ENCODE results near the gene CHST2. TPM values are rescaled to one million over a fixed set of nuclear protein-coding genes. Genes with fewer than 3 reads are reported as not detected.
A peak's percentile ranks its signal among the peaks of the same experiment; 100 is the strongest.

Gene CHST2
- total RNA-seq, 1 experiment from 2014 or later = 17.3 TPM

DNA sequence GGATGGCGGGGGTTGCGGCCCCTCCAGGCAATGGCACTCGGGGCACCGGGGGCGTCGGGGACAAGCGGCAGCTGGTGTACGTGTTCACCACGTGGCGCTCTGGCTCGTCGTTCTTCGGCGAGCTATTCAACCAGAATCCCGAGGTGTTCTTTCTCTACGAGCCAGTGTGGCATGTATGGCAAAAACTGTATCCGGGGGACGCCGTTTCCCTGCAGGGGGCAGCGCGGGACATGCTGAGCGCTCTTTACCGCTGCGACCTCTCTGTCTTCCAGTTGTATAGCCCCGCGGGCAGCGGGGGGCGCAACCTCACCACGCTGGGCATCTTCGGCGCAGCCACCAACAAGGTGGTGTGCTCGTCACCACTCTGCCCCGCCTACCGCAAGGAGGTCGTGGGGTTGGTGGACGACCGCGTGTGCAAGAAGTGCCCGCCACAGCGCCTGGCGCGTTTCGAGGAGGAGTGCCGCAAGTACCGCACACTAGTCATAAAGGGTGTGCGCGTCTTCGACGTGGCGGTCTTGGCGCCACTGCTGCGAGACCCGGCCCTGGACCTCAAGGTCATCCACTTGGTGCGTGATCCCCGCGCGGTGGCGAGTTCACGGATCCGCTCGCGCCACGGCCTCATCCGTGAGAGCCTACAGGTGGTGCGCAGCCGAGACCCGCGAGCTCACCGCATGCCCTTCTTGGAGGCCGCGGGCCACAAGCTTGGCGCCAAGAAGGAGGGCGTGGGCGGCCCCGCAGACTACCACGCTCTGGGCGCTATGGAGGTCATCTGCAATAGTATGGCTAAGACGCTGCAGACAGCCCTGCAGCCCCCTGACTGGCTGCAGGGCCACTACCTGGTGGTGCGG, 1.9 kb downstream of the CHST2 start (continued):
- TF ChIP-seq MXD4 (CRISPR knock-in tag; IDR thresholded peaks at IDR 0.05; ENCODE audit: borderline replicate concordance) (no peak), MYBL2 (CRISPR knock-in tag; IDR thresholded peaks at IDR 0.05) (0 out of 2 replicates have a peak, but pooled peaks have one; percentile 2), CREB1 (CRISPR knock-in tag; IDR thresholded peaks at IDR 0.05) (0 out of 2 replicates have a peak, but pooled peaks have one; percentile 24), GRHL2 (CRISPR knock-in tag; IDR thresholded peaks at IDR 0.05; ENCODE audit: insufficient replicate concordance, severe bottlenecking) (no peak), FOXK1 (CRISPR knock-in tag; IDR thresholded peaks at IDR 0.05) (peak; percentile 70; the same call in 1 of the 2 replicates), TEAD1 (CRISPR knock-in tag; IDR thresholded peaks at IDR 0.05) (peak; percentile 51; the same call in 1 of the 2 replicates), NR2C2 (CRISPR knock-in tag; IDR thresholded peaks at IDR 0.05) (no peak), NR3C1 (CRISPR knock-in tag; conservative IDR thresholded peaks at IDR 0.05; ENCODE audit: low read depth) (no peak), ZNF138 (CRISPR knock-in tag; conservative IDR thresholded peaks at IDR 0.05) (peak; percentile 72; the same call in 1 of the 2 replicates), ZNF232 (CRISPR knock-in tag; IDR thresholded peaks at IDR 0.05) (peak; percentile 83; the same call in 1 of the 2 replicates), FOXP1 (CRISPR knock-in tag; IDR thresholded peaks at IDR 0.05; ENCODE audit: borderline replicate concordance) (peak; percentile 45; the same call in 1 of the 2 replicates)
- TF ChIP-seq, protein P1, sequence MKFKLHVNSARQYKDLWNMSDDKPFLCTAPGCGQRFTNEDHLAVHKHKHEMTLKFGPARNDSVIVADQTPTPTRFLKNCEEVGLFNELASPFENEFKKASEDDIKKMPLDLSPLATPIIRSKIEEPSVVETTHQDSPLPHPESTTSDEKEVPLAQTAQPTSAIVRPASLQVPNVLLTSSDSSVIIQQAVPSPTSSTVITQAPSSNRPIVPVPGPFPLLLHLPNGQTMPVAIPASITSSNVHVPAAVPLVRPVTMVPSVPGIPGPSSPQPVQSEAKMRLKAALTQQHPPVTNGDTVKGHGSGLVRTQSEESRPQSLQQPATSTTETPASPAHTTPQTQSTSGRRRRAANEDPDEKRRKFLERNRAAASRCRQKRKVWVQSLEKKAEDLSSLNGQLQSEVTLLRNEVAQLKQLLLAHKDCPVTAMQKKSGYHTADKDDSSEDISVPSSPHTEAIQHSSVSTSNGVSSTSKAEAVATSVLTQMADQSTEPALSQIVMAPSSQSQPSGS (CRISPR knock-in tag; IDR thresholded peaks at IDR 0.05; ENCODE audit: borderline replicate concordance, low read depth) = no peak
- TF ChIP-seq, protein P2, sequence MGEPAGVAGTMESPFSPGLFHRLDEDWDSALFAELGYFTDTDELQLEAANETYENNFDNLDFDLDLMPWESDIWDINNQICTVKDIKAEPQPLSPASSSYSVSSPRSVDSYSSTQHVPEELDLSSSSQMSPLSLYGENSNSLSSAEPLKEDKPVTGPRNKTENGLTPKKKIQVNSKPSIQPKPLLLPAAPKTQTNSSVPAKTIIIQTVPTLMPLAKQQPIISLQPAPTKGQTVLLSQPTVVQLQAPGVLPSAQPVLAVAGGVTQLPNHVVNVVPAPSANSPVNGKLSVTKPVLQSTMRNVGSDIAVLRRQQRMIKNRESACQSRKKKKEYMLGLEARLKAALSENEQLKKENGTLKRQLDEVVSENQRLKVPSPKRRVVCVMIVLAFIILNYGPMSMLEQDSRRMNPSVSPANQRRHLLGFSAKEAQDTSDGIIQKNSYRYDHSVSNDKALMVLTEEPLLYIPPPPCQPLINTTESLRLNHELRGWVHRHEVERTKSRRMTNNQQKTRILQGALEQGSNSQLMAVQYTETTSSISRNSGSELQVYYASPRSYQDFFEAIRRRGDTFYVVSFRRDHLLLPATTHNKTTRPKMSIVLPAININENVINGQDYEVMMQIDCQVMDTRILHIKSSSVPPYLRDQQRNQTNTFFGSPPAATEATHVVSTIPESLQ (CRISPR knock-in tag; IDR thresholded peaks at IDR 0.05) = no peak
- TF ChIP-seq, protein P3, sequence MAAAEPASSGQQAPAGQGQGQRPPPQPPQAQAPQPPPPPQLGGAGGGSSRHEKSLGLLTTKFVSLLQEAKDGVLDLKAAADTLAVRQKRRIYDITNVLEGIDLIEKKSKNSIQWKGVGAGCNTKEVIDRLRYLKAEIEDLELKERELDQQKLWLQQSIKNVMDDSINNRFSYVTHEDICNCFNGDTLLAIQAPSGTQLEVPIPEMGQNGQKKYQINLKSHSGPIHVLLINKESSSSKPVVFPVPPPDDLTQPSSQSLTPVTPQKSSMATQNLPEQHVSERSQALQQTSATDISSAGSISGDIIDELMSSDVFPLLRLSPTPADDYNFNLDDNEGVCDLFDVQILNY (CRISPR knock-in tag; IDR thresholded peaks at IDR 0.05) = 0 out of 2 replicates have a peak, but pooled peaks have one; percentile 48
- TF ChIP-seq, protein P4, sequence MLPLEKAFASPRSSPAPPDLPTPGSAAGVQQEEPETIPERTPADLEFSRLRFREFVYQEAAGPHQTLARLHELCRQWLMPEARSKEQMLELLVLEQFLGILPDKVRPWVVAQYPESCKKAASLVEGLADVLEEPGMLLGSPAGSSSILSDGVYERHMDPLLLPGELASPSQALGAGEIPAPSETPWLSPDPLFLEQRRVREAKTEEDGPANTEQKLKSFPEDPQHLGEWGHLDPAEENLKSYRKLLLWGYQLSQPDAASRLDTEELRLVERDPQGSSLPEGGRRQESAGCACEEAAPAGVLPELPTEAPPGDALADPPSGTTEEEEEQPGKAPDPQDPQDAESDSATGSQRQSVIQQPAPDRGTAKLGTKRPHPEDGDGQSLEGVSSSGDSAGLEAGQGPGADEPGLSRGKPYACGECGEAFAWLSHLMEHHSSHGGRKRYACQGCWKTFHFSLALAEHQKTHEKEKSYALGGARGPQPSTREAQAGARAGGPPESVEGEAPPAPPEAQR (CRISPR knock-in tag; IDR thresholded peaks at IDR 0.05) = no peak
- TF ChIP-seq, protein P5, sequence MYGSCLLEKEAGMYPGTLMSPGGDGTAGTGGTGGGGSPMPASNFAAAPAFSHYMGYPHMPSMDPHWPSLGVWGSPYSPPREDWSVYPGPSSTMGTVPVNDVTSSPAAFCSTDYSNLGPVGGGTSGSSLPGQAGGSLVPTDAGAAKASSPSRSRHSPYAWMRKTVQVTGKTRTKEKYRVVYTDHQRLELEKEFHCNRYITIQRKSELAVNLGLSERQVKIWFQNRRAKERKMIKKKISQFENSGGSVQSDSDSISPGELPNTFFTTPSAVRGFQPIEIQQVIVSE (CRISPR knock-in tag; IDR thresholded peaks at IDR 0.05; ENCODE audit: borderline replicate concordance) = no peak
- TF ChIP-seq, protein P6, sequence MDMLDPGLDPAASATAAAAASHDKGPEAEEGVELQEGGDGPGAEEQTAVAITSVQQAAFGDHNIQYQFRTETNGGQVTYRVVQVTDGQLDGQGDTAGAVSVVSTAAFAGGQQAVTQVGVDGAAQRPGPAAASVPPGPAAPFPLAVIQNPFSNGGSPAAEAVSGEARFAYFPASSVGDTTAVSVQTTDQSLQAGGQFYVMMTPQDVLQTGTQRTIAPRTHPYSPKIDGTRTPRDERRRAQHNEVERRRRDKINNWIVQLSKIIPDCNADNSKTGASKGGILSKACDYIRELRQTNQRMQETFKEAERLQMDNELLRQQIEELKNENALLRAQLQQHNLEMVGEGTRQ (CRISPR knock-in tag; IDR thresholded peaks at IDR 0.05) = no peak; the same call in 1 of the 2 replicates
- TF ChIP-seq, protein P7, sequence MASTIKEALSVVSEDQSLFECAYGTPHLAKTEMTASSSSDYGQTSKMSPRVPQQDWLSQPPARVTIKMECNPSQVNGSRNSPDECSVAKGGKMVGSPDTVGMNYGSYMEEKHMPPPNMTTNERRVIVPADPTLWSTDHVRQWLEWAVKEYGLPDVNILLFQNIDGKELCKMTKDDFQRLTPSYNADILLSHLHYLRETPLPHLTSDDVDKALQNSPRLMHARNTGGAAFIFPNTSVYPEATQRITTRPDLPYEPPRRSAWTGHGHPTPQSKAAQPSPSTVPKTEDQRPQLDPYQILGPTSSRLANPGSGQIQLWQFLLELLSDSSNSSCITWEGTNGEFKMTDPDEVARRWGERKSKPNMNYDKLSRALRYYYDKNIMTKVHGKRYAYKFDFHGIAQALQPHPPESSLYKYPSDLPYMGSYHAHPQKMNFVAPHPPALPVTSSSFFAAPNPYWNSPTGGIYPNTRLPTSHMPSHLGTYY (CRISPR knock-in tag; IDR thresholded peaks at IDR 0.05) = no peak
- TF ChIP-seq, protein P8, sequence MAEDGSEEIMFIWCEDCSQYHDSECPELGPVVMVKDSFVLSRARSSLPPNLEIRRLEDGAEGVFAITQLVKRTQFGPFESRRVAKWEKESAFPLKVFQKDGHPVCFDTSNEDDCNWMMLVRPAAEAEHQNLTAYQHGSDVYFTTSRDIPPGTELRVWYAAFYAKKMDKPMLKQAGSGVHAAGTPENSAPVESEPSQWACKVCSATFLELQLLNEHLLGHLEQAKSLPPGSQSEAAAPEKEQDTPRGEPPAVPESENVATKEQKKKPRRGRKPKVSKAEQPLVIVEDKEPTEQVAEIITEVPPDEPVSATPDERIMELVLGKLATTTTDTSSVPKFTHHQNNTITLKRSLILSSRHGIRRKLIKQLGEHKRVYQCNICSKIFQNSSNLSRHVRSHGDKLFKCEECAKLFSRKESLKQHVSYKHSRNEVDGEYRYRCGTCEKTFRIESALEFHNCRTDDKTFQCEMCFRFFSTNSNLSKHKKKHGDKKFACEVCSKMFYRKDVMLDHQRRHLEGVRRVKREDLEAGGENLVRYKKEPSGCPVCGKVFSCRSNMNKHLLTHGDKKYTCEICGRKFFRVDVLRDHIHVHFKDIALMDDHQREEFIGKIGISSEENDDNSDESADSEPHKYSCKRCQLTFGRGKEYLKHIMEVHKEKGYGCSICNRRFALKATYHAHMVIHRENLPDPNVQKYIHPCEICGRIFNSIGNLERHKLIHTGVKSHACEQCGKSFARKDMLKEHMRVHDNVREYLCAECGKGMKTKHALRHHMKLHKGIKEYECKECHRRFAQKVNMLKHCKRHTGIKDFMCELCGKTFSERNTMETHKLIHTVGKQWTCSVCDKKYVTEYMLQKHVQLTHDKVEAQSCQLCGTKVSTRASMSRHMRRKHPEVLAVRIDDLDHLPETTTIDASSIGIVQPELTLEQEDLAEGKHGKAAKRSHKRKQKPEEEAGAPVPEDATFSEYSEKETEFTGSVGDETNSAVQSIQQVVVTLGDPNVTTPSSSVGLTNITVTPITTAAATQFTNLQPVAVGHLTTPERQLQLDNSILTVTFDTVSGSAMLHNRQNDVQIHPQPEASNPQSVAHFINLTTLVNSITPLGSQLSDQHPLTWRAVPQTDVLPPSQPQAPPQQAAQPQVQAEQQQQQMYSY (CRISPR knock-in tag; IDR thresholded peaks at IDR 0.05) = no peak
- TF ChIP-seq, protein P9, sequence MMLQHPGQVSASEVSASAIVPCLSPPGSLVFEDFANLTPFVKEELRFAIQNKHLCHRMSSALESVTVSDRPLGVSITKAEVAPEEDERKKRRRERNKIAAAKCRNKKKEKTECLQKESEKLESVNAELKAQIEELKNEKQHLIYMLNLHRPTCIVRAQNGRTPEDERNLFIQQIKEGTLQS (CRISPR knock-in tag; conservative IDR thresholded peaks at IDR 0.05) = no peak
- TF ChIP-seq, protein P10, sequence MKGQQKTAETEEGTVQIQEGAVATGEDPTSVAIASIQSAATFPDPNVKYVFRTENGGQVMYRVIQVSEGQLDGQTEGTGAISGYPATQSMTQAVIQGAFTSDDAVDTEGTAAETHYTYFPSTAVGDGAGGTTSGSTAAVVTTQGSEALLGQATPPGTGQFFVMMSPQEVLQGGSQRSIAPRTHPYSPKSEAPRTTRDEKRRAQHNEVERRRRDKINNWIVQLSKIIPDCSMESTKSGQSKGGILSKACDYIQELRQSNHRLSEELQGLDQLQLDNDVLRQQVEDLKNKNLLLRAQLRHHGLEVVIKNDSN (CRISPR knock-in tag; IDR thresholded peaks at IDR 0.05) = peak; percentile 47; the same call in 1 of the 2 replicates
- TF ChIP-seq, protein P11, sequence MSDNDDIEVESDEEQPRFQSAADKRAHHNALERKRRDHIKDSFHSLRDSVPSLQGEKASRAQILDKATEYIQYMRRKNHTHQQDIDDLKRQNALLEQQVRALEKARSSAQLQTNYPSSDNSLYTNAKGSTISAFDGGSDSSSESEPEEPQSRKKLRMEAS (CRISPR knock-in tag; IDR thresholded peaks at IDR 0.05) = peak; percentile 89

Data from WTC11 (cell line).